Measurements from ENCODE around the gene TSPAN32. TPM values are rescaled to one million over a fixed set of nuclear protein-coding genes. Genes with fewer than 3 reads are reported as not detected.
"Not testable (repeated sequence)": the region's sequence is repeated elsewhere in the genome, so short reads cannot be mapped to it uniquely, and the experiment has no call there.

TSPAN32 gene
- total and polyA plus RNA-seq, 10 of the 15 experiments (the other 5 are each of a cell fraction or from before 2014, with no cell fraction given): 0.08 TPM; not detected in 9

DNA sequence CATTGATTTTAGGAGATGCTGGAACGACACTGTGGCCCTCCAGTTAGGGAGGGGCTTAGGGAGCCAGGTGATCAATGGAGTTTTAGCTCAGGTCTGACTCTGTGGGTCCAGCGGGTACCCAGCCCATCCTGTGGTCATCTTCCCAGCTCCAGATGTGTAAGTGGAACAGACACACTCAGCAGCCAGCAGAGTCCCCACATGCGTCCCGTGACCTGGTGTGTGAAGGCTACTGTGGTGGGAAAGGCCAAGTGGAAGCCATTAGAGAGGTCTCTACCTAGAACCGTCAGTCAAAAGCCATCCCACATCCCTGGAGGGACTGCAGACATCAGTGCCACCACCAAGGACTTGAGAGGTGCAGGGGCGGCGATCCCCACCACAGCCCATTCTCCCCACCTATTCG lies 55.4 kb downstream of the TSPAN32 start:
- intact Hi-C loops (cut with micrococcal nuclease; ENCODE audit: unreplicated experiment): no loop called here
- ChIA-PET CTCF (no interaction called here), RAD21 (ENCODE audit: unreplicated experiment) (no interaction called here), SMC1A (ENCODE audit: uncharacterized antibody, unreplicated experiment) (no interaction called here), POLR2A (no interaction called here)
- Histone ChIP-seq H3K4me2 (ENCODE audit: control insufficient read depth, insufficient read depth) (no peak overlapping the region), H3K9me3 (replicated peaks; ENCODE audit: control insufficient read depth, insufficient read depth, low read length) (no peaks in the 10 kb centered on the region), H3K4me1 (ENCODE audit: control insufficient read depth, insufficient read depth, low read length) (no peaks in the 10 kb centered on the region), H3K4me3 (no peak overlapping the region), H3K27me3 (replicated peaks in 1 of 2; ENCODE audit: control insufficient read depth in 2 of 2, insufficient read depth in 2 of 2, low read length in 1 of 2) (no peaks in the 10 kb centered on the region; a peak in 2 of 4 replicates), H2AFZ (ENCODE audit: control insufficient read depth, low read depth, low read length) (no peak overlapping the region), H4K20me1 (ENCODE audit: control insufficient read depth, insufficient read depth) (no peaks in the 10 kb centered on the region), H3K27ac (ENCODE audit: control insufficient read depth, insufficient read depth) (no peak overlapping the region), H3K36me3 (ENCODE audit: control insufficient read depth in 2 of 2, insufficient read depth in 2 of 2, low read length in 1 of 2) (no peaks in the 10 kb centered on the region), H3K79me2 (ENCODE audit: control insufficient read depth, insufficient read depth, low read length) (no peaks in the 10 kb centered on the region), H3K9ac (ENCODE audit: control insufficient read depth, insufficient read depth, low read length) (no peak overlapping the region)
- BruUV-seq (replicated peaks): no TSS peak
- FAIRE-seq (no peak), DNase-seq (ENCODE audit: low read depth, low spot score) (no peak), ATAC-seq (no peak)
- TF ChIP-seq KDM1A (IDR thresholded peaks at IDR 0.05; ENCODE audit: borderline replicate concordance): no peak
- no peak for TF ChIP-seq SREBF1 (IDR thresholded peaks at IDR 0.05; ENCODE audit: low read length)
- no peak for TF ChIP-seq RCOR1 (conservative IDR thresholded peaks at IDR 0.05; ENCODE audit: low read depth, low read length)
- no peak for TF ChIP-seq LARP7 (IDR thresholded peaks at IDR 0.05)
- no peak for TF ChIP-seq ATF7 (IDR thresholded peaks at IDR 0.05; ENCODE audit: low read depth)
- in situ Hi-C loops (cut with MboI): no loop called here
- WGBS (ENCODE audit: insufficient coverage, insufficient replicate concordance, low lambda C conversion rate, missing lambda C conversion rate): 19% methylated on average over 8 of the region's 8 CpGs

GRCh38 chr11:2357651-2358050 lies 55.8 kb downstream of the TSPAN32 start:
- CTCF ChIA-PET; H3K9me3 ChIP-seq (replicated peaks; ENCODE audit: control insufficient read depth, insufficient read depth, low read length); ATAC-seq; POLR2A ChIA-PET; H3K27ac ChIP-seq (ENCODE audit: control insufficient read depth, insufficient read depth); BruUV-seq (replicated peaks); RAD21 ChIA-PET (ENCODE audit: unreplicated experiment); FAIRE-seq; SMC1A ChIA-PET (ENCODE audit: uncharacterized antibody, unreplicated experiment); H3K27me3 ChIP-seq (replicated peaks in 1 of 2; ENCODE audit: control insufficient read depth in 2 of 2, insufficient read depth in 2 of 2, low read length in 1 of 2); H3K9ac ChIP-seq (ENCODE audit: control insufficient read depth, insufficient read depth, low read length); H3K79me2 ChIP-seq (ENCODE audit: control insufficient read depth, insufficient read depth, low read length); DNase-seq (ENCODE audit: low read depth, low spot score); H2AFZ ChIP-seq (ENCODE audit: control insufficient read depth, low read depth, low read length); H3K4me2 ChIP-seq (ENCODE audit: control insufficient read depth, insufficient read depth); in situ Hi-C loops (cut with MboI); H3K4me1 ChIP-seq (ENCODE audit: control insufficient read depth, insufficient read depth, low read length); H3K4me3 ChIP-seq; intact Hi-C loops (cut with micrococcal nuclease; ENCODE audit: unreplicated experiment); H4K20me1 ChIP-seq (ENCODE audit: control insufficient read depth, insufficient read depth); H3K36me3 ChIP-seq (ENCODE audit: control insufficient read depth in 2 of 2, insufficient read depth in 2 of 2, low read length in 1 of 2): not testable (repeated sequence)
- WGBS (ENCODE audit: insufficient coverage, insufficient replicate concordance, low lambda C conversion rate, missing lambda C conversion rate): 45% methylated on average over 11 of the region's 13 CpGs

Measured in GM12878 (cell line).